ENCODE data around the gene TNFRSF18. TPM values are rescaled to one million over a fixed set of nuclear protein-coding genes. Genes with fewer than 3 reads are reported as not detected.

Gene TNFRSF18
- total RNA-seq, 1 donor, result not detected

GRCh38 chr1:1164701-1165451 lies 41.5 kb downstream of the TNFRSF18 start:
- H3K4me3 ChIP-seq (ENCODE audit: insufficient read depth, low read length), result no peak overlapping the region
- no peaks in the 10 kb centered on the region for H3K4me1 ChIP-seq (ENCODE audit: insufficient read depth, low read length)
- no peak overlapping the region for H3K27ac ChIP-seq (ENCODE audit: low read depth, low read length)
- H2AFZ ChIP-seq (ENCODE audit: low read length), result no peak overlapping the region
- no peak for DNase-seq (ENCODE audit: insufficient read length, low spot score, missing footprints)
- no peaks in the 10 kb centered on the region for H3K9me3 ChIP-seq (ENCODE audit: low read depth, low read length)
- no peaks in the 10 kb centered on the region for H4K20me1 ChIP-seq (ENCODE audit: insufficient read depth, low read length)
- TF ChIP-seq CTCF (IDR thresholded peaks at IDR 0.05; ENCODE audit: extremely low read depth, low read depth, low read length), result no peak
- no peaks in the 10 kb centered on the region for H3K36me3 ChIP-seq (ENCODE audit: insufficient read depth, low read length)
- H3K4me2 ChIP-seq (ENCODE audit: insufficient read depth, low read length), result no peak overlapping the region
- H3K79me2 ChIP-seq (ENCODE audit: insufficient read depth, low read length), result no peaks in the 10 kb centered on the region
- peaks cover 13% of the 10 kb centered on the region for H3K27me3 ChIP-seq (ENCODE audit: insufficient read depth, low read length)

GRCh38 chr1:1164361-1164700 lies 42.1 kb downstream of the TNFRSF18 start:
- Histone ChIP-seq H3K27me3 (ENCODE audit: insufficient read depth, low read length) (peaks cover 13% of the 10 kb centered on the region), H3K9me3 (ENCODE audit: low read depth, low read length) (no peaks in the 10 kb centered on the region), H3K79me2 (ENCODE audit: insufficient read depth, low read length) (no peaks in the 10 kb centered on the region), H3K27ac (ENCODE audit: low read depth, low read length) (no peak overlapping the region), H2AFZ (ENCODE audit: low read length) (no peak overlapping the region), H3K4me3 (ENCODE audit: insufficient read depth, low read length) (no peak overlapping the region), H3K4me1 (ENCODE audit: insufficient read depth, low read length) (no peaks in the 10 kb centered on the region), H4K20me1 (ENCODE audit: insufficient read depth, low read length) (no peaks in the 10 kb centered on the region), H3K4me2 (ENCODE audit: insufficient read depth, low read length) (no peak overlapping the region), H3K36me3 (ENCODE audit: insufficient read depth, low read length) (no peaks in the 10 kb centered on the region)
- TF ChIP-seq CTCF (IDR thresholded peaks at IDR 0.05; ENCODE audit: extremely low read depth, low read depth, low read length), result no peak
- DNase-seq (ENCODE audit: insufficient read length, low spot score, missing footprints), result no peak

- Histone ChIP-seq H3K27ac (ENCODE audit: low read depth, low read length) (no peak overlapping the region), H3K36me3 (ENCODE audit: insufficient read depth, low read length) (no peaks in the 10 kb centered on the region), H3K79me2 (ENCODE audit: insufficient read depth, low read length) (no peaks in the 10 kb centered on the region), H3K9me3 (ENCODE audit: low read depth, low read length) (no peaks in the 10 kb centered on the region), H2AFZ (ENCODE audit: low read length) (no peak overlapping the region), H3K4me3 (ENCODE audit: insufficient read depth, low read length) (no peak overlapping the region), H4K20me1 (ENCODE audit: insufficient read depth, low read length) (no peaks in the 10 kb centered on the region), H3K27me3 (ENCODE audit: insufficient read depth, low read length) (peaks cover 13% of the 10 kb centered on the region), H3K4me2 (ENCODE audit: insufficient read depth, low read length) (no peak overlapping the region), H3K4me1 (ENCODE audit: insufficient read depth, low read length) (no peaks in the 10 kb centered on the region)
- no peak for DNase-seq (ENCODE audit: insufficient read length, low spot score, missing footprints)
- no peak for TF ChIP-seq CTCF (IDR thresholded peaks at IDR 0.05; ENCODE audit: extremely low read depth, low read depth, low read length)
Observed at GRCh38 chr1:1163538-1164070, 42.8 kb downstream of the TNFRSF18 start.

- TF ChIP-seq CTCF (IDR thresholded peaks at IDR 0.05; ENCODE audit: extremely low read depth, low read depth, low read length), result no peak
- no peak overlapping the region for H2AFZ ChIP-seq (ENCODE audit: low read length)
- peaks cover 13% of the 10 kb centered on the region for H3K27me3 ChIP-seq (ENCODE audit: insufficient read depth, low read length)
- H3K4me2 ChIP-seq (ENCODE audit: insufficient read depth, low read length), result no peak overlapping the region
- peaks cover 4% of the 10 kb centered on the region for H3K4me1 ChIP-seq (ENCODE audit: insufficient read depth, low read length)
- no peaks in the 10 kb centered on the region for H4K20me1 ChIP-seq (ENCODE audit: insufficient read depth, low read length)
- no peak for DNase-seq (ENCODE audit: insufficient read length, low spot score, missing footprints)
- no peak overlapping the region for H3K27ac ChIP-seq (ENCODE audit: low read depth, low read length)
- H3K4me3 ChIP-seq (ENCODE audit: insufficient read depth, low read length), result no peak overlapping the region
- no peaks in the 10 kb centered on the region for H3K9me3 ChIP-seq (ENCODE audit: low read depth, low read length)
- H3K36me3 ChIP-seq (ENCODE audit: insufficient read depth, low read length), result no peaks in the 10 kb centered on the region
- H3K79me2 ChIP-seq (ENCODE audit: insufficient read depth, low read length), result no peaks in the 10 kb centered on the region
Observed at GRCh38 chr1:1162597-1163537, 43.5 kb downstream of the TNFRSF18 start.
